Femur (tissue), 1 donor: ENCODE results near the gene RPL13A.
"Not testable (repeated sequence)": the region's sequence is repeated elsewhere in the genome, so short reads cannot be mapped to it uniquely, and the experiment has no call there.

Experiments used
- DNase-seq: peaks from one replicate; pipeline ENCODE4 v3.0.0-alpha.2; 2017

Gene RPL13A

DNA sequence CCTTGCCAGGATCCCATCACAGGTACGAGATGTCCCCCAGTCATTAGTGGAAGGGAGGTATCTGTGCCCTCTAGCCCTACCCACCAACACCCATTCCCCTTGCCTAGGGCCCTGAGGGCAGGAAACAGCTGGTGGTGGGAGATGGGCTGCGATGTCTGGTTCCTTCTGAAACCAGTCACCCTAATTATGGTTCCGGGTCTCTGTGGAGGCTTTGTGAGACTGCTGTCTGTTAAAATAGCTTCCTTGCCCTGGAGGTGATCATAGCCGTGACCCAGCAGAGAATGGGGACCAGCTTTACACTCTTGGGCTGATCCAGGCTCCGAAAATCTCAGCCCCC lies 28.9 kb upstream of the RPL13A start:
- no peak for DNase-seq

DNA sequence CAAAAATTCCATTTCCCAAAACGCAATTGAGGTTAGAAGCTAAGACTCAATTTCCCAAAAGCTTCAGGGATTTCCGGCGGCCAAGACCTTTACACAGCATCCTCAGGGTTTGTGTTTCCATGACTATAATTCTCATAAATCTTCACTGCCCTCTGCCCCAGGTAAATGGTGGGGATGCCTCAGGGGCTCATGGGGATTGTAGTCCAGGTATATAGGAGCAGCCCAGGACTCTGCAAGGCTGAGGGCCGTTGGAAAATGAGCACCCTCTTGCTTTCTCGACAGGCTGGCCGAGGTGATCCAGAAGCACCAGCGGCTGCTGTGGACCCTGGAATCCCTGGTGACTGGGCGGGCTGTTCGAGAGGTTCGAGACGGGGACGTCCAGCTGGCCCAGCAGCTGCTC lies 28.0 kb upstream of the RPL13A start:
- DNase-seq: no peak

DNA sequence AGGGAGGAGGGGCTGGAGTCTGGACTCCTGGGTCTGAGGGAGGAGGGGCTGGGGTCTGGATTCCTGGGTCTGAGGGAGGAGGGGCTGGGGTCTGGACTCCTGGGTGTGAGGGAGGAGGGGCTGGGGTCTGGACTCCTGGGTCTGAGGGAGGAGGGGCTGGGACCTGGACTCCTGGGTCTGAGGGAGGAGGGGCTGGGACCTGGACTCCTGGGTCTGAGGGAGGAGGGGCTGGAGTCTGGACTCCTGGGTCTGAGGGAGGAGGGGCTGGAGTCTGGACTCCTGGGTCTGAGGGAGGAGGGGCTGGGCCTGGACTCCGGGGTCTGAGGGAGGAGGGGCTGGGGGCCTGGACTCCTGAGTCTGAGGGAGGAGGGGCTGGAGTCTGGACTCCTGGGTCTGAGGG lies 26.3 kb upstream of the RPL13A start:
- DNase-seq: not testable (repeated sequence)

DNA sequence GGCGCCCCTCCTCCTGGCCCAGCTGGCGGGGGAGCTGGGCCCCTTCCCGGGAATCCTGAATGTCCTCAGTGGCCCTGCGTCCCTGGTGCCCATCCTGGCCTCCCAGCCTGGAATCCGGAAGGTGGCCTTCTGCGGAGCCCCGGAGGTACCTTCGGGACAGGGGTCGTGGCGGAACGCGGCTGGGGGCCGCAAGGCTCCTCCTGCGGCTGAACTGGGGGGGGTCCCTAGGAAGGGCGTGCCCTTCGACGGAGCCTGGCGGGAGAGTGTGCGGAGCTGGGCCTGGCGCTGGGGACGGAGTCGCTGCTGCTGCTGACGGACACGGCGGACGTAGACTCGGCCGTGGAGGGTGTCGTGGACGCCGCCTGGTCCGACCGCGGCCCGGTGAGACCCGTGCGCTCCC lies 25.8 kb upstream of the RPL13A start:
- no peak for DNase-seq

DNA sequence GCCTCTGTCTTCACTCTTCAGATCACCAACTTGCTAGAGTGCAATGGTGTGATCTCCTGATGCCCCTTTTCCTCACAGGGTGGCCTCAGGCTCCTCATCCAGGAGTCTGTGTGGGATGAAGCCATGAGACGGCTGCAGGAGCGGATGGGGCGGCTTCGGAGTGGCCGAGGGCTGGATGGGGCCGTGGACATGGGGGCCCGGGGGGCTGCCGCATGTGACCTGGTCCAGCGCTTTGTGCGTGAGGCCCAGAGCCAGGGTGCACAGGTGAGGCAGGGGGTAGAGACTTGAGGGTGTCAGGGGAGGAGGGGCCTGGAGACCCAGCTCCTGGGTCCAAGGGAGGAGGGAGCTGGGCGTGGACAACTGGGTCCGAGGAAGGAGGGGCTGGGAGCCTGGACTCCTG lies 24.9 kb upstream of the RPL13A start:
- DNase-seq: no peak

DNA sequence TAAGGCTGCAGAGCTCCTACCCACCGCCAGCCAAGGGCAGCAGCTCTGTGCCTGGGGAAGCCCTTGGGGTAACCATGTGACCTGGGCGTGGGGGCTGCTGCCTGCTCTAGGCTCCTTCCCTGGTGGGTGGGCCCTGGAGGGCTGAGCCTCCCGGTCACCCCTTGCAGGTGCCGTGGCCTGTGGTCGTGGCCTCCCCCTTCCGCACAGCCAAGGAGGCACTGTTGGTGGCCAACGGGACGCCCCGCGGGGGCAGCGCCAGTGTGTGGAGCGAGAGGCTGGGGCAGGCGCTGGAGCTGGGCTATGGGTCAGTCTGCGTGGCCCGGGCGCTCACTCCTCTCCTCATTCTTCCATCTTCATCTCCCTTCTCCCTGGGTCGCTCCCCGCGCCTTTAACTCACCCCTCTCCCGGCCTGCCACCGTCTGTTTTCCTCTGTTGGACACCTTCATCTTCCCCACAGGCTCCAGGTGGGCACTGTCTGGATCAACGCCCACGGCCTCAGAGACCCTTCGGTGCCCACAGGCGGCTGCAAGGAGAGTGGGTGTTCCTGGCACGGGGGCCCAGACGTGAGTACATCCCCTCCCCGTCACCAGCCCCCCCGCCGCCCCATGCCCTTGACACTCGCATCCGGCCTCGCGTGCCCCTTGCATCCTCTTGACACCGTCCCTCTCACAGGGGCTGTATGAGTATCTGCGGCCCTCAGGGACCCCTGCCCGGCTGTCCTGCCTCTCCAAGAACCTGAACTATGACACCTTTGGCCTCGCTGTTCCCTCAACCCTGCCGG lies 23.3 kb upstream of the RPL13A start:
- DNase-seq: peak; percentile 21

DNA sequence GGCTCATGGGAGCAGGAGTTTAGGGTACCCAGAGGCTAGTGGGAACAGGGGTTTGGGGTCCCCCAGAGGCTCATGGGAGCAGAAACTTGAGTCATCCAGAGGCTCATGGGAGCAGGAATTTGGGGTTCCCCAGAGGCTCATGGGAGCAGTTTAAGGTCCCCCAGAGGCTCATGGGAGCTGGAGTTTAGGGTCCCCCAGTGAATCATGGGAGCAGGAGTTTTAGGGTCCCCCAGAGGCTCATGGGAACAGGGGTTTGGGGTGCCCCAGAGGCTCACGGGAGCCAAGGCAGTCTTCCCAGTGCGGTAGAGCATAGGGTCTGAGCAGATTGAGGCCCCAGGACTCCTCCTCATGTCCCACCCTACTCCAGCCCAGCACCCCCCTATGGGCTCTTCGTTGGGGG lies 22.0 kb upstream of the RPL13A start:
- no peak for DNase-seq

DNA sequence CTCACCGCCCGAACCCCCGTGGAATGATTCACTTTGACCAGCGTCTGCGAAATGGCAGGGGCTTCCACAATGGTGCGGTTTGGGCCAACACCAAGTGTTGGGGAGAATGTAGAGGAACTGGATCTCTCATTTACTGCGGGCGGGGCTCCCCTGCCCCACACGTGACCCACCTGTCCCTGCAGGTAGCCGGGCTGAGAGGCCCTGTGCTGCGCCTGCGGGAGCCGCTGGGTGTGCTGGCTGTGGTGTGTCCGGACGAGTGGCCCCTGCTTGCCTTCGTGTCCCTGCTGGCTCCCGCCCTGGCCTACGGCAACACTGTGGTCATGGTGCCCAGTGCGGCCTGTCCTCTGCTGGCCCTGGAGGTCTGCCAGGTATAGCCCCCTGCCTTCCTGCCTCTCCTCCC lies 19.2 kb upstream of the RPL13A start:
- DNase-seq: no peak

DNA sequence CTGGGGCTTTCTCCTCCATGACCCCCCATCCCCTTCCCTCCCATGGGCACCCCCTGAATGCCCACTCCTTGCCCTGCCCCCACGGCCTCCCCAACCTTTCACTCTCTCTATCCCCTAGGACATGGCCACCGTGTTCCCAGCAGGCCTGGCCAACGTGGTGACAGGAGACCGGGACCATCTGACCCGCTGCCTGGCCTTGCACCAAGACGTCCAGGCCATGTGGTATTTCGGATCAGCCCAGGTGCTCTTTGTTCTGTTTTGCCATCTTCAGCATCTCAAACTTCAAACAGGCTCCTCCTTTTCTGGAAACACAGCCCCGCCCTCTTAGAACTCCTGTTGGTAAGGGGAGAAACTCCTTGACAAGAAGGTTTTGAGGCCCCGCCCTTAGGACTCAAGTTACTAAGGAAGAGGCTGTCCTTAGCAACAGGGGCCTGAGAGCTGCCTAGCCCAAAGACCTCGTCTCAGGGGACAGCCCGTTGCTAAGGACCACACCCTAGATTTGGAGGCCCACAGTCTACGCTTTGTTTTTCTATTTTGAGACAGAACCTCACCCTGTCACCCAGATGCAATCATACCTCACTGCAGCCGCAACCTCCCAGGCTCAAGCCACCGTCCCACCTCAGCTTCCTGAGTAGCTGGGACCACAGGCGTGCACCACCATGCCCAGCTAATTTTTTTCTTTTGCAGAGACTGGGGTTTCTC lies 18.5 kb upstream of the RPL13A start:
- peak; percentile 89 for DNase-seq

DNA sequence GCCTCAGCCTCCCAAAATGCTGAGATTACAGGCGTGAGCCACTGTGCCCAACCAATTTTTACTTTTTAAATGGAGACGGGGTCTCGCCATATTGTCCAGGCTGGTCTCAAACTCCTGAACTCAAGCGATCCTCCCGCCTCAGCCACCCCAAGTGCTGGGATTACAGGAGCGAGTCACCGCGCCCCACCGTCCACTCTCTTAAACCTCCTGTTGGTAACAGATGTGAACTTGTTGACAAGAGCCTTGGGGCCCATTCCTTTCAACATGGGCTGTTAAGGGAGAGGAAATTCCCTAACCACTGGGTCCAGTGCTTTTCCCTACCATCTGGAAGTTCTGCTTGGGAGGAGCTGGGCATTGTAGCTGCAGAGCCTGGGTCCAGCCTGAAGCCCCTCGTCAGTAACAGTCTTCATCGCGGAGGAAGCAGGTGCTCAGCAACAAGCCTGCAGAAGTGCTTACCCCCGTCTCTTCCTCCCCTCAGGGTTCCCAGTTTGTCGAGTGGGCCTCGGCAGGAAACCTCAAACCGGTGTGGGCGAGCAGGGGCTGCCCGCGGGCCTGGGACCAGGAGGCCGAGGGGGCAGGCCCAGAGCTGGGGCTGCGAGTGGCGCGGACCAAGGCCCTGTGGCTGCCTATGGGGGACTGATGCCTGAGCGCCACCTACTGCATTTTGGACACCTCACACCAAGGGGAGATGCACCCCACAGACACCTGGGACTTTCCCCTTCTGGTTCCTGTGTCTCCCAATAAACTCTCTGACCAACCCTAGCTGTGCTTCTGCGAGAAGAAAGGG lies 17.4 kb upstream of the RPL13A start:
- DNase-seq: peak; percentile 54

DNA sequence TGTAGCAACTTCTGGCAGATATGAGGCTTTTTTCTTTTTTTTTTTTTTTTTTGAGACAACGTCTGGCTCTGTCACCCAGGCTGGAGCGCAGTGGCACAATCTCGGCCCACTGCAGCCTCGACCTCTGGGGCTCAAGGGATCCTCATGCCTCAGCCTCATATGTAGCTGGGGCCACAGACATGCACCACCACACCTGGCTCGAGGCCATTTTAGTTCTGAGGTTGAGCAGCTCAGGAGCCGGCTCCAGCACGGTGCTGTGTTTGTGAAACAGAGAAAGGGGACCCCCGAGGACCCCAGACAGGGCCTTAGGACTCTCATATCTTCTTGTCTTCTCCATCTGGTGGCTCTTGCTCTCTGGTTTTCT lies 16.8 kb upstream of the RPL13A start:
- DNase-seq: no peak

DNA sequence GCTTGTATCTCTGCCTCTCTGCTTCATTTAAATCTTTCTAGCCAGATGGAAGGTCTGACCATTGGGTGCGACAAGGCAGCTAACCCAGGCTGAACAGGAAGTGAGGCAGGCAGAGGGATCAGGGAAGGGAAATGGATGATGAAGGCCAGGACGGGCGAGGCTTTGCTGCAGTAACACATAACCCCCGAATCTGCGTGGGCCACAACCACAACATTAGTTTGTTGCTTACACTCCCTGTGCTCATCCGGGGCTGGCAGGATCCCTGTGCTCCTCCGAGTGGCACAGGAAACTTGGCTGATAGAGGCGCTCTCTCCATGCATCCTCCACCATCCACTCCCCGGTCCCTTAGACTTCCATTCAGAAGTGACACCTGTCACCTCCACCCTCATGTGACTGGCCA lies 14.5 kb upstream of the RPL13A start:
- no peak for DNase-seq

DNA sequence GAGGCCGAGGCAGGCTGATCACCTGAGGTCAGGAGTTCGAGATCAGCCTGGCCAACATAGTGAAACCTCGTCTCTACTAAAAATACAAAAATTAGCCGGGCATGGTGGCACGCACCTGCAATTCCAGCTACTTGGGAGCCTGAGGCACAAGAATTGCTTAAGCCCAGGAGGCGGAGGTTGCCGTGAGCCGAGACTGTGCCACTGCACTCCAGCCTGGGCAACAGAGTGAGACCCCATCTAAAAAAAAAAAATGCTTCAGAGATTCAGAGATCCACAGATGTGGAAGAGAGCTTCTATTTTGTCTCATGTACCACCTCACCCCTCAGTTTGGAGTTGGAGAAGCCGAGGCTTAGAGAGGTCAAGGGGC lies 13.9 kb upstream of the RPL13A start:
- DNase-seq: not testable (repeated sequence)

DNA sequence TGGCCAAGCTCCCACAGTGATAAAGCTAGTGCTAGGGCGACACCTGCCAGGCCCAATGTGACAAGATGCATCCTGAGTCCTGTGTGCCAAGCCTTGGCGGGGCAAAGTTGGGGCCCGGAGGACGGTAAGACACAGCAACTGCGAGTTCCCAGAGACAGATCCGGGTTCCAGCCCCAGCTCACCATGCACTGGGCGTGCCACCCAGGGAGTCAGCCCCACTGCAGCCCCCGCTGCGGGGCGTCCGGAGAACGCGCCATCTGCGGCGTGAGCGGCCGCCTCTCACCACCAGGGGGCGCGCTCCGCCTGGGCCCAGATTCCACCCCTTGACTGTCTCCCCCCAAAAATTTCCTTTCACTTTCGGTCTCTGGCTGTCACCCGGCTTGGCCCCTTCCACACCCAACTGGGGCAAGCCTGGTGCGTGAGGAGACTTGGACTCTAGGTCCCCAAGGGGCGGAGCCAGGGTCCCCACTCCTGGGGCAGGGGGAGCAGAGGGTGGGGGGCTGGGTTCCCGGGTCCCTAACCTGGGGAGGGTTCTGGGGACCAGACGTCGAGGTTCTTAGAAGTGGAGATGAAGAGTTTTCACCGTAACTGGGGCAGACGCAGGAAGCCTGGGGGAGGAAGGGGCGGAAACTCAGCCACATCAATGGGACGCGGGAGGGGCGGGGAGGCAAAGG lies 13.4 kb upstream of the RPL13A start, which contains the start of gene FLT3LG:
TSS of gene FLT3LG (plus strand) at position 348 of the 674 bp plus-strand sequence. CDS start 425 bp downstream, outside the sequence.
- DNase-seq: peak; percentile 87

DNA sequence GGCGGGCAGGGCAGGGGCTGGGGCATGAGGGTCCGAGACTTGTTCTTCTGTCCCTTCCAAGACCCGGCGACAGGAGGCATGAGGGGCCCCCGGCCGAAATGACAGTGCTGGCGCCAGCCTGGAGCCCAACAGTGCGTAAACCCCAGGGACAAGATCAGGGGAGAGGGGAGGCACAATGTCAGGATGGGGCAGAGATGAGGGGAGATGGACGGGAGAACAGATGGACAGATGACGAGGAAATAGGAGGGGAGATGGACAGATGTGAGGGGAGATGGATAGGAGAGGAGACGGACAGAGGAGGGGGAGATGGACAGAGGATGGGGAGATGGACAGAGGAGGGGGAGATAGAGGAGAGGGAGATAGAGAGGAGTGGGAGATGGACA lies 12.9 kb upstream of the RPL13A start:
- no peak for DNase-seq

DNA sequence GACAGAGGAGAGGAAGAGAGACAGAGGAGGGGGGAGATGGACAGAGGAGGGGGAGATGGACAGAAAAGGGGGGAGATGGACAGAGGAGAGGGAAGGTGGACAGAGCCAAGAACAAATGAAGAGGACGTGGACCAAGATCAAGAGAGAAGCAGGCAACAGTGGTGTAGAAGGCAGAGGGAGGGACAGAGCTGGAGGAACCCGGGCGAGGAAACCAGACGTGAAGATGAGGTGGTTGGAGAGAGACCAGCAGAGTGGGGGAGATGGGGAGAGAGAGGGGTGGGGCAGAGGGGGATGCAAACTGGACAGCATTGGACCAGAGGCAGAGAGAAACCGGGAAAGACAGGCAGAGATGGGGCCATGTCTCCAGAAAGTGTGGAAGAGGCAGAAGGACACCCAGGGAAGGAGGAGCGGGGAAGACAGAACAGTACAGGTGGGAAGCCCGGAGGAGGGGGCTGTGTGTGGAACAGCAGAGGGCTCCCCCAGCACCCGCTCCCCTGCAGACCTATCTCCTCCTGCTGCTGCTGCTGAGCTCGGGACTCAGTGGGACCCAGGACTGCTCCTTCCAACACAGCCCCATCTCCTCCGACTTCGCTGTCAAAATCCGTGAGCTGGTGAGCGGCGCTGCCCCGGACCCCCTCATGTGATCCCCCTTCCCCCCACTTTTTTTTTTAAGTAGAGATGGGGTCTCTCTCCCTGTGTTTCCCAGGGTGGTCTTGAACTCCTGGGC lies 12.1 kb upstream of the RPL13A start:
- no peak for DNase-seq

DNA sequence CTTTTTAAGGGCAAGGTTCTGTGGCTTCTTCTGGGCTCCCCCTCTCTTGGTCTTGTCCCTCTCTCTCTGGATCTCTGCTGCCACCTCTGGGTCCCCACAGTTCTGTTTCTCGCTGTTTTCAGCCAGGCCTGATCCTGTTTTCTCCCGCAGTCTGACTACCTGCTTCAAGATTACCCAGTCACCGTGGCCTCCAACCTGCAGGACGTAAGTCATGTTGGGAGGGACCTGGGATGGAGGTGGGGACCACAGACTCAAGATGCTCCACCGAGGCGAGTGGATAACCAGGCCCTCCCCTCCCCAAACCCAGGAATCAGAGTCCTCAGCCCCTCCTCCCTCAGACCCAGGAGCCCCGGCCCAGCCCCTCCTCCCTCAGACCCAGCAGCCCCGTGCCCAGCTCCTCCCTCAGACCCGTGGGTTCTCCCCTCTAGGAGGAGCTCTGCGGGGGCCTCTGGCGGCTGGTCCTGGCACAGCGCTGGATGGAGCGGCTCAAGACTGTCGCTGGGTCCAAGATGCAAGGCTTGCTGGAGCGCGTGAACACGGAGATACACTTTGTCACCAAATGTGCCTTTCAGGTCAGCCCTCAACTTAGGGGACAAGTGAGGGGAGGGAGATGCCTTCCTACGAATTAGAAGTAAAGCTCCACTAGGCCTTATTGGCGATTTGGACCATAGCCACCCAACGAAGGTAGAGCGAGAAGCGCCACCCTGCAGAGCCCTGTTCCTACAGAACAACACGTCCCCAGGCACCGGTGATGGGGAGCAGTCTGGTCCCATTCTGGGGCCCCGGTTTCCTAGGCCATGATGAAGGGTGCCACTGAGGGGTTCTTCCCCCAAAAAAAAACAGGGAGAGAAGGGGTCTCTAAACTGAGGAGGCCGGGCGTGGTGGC lies 11.2 kb upstream of the RPL13A start:
- DNase-seq: no peak

DNA sequence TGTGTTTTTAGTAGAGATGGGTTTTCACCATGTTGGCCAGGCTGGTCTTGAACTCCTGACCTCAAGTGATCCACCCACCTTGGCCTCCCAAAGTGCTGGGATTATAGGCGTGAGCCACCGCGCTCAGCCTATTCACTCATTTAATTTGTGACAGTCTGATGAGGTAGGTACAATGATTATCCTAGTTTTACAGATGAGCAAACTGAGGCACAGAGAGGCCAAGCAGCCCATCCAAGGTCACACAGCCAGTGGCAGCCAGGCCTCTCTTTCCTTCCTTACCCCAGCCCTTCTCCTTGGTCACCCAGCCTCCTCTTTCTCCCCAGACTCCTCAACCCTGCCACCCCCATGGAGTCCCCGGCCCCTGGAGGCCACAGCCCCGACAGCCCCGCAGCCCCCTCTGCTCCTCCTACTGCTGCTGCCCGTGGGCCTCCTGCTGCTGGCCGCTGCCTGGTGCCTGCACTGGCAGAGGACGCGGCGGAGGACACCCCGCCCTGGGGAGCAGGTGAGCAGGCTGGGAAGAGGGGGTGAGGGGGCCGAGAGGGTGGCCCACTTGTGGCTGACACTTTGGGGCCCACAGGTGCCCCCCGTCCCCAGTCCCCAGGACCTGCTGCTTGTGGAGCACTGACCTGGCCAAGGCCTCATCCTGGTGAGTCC lies 7.3 kb upstream of the RPL13A start:
- no peak for DNase-seq

DNA sequence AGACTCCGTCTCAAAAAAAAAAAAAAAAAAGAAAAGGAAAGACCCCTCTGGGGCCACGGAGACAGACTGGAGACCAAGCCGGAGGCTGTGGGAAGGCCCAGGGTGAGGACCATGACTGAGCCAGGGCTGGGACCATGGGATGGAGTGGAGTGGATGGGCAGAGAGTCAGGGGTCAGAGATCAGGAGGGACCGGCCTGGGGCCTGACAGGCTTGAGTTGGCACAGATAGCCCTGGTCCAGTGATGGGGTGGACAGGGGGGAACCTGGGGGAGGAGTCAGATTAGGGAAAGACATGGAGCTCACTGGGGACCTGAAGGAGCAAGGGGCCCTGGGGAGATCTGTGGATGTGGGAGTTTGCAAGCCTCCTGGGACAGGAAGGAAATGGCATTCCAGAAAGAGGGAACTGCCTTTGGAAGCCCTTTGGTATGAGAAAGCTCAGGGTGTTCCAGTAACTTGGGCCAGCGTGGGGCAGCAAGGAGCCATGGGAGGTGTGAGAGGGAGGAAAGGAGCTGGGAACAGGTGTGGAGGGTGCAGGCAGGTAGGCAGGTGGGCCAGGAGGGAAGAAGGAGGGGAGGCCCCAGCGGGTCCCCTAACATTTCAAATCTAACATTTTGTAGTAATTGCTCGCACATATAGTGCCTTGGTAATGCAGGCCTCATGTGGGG lies 6.3 kb upstream of the RPL13A start:
- no peak for DNase-seq

DNA sequence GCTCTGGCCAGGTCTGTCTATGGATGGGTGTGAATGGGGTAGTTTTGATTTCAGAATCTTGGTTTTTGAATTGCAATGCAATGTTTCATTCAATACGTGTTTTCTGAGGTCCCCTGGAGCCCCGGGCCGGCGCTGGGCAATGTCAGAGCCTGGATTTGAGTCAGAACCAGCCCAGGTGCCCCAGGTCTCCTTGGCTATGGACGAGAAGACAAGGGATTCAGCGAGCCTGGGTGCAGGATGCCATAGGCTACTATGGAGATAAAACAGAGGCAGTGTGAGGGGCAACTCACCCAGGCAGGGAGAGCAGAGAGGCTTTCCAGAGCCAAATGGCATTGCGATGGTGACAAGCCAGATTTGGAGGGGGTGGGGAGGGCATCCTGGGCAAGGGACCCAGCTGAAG lies 1.2 kb upstream of the RPL13A start:
- no peak for DNase-seq
